ENCODE data around the gene HTR6. TPM values are rescaled to one million over a fixed set of nuclear protein-coding genes. Genes with fewer than 3 reads are reported as not detected.
"Not testable (repeated sequence)": the region's sequence is repeated elsewhere in the genome, so short reads cannot be mapped to it uniquely, and the experiment has no call there.

The HTR6 gene
- total RNA-seq, 1 experiment from 2014 or later = not detected

DNA sequence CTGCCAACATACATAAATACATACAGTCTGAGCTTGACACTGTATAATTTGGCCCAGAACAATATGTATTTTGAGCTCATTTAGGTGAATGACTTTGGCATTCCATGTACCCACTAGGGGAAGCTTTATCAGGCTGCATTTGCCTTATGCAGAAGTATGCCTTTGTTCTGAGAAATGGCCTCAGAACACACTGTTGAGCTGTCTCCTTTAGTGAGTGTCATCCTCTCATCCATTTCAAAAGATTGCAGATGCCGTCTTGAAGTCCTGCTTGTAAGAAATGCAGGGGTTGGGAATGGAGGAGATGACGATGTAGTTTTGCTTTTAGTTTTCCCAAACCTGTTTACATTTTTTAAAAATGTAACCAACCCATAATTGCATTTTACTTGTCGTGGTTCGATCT lies 35.3 kb upstream of the HTR6 start:
- no TSS peak for BruUV-seq (replicated peaks)
- Mint-ChIP-seq H3K27me3 (ENCODE audit: unreplicated experiment) (no peaks in the 10 kb centered on the region), H3K4me1 (ENCODE audit: low read depth, unreplicated experiment) (no peaks in the 10 kb centered on the region), H3K4me3 (ENCODE audit: low read depth, unreplicated experiment) (no peak overlapping the region), H3K36me3 (ENCODE audit: insufficient read depth, unreplicated experiment) (peaks cover 5% of the 10 kb centered on the region), H3K27ac (ENCODE audit: unreplicated experiment) (no peak overlapping the region), H3K9me3 (ENCODE audit: low read depth, unreplicated experiment) (no peaks in the 10 kb centered on the region)
- no peak for DNase-seq
- CTCF ChIA-PET = interaction anchor here (0.6 kb wide), 1 partner anchor 34 kb away, joined by 3 read pairs; no protein-coding TSS in a partner anchor
- TF ChIP-seq, protein P1, sequence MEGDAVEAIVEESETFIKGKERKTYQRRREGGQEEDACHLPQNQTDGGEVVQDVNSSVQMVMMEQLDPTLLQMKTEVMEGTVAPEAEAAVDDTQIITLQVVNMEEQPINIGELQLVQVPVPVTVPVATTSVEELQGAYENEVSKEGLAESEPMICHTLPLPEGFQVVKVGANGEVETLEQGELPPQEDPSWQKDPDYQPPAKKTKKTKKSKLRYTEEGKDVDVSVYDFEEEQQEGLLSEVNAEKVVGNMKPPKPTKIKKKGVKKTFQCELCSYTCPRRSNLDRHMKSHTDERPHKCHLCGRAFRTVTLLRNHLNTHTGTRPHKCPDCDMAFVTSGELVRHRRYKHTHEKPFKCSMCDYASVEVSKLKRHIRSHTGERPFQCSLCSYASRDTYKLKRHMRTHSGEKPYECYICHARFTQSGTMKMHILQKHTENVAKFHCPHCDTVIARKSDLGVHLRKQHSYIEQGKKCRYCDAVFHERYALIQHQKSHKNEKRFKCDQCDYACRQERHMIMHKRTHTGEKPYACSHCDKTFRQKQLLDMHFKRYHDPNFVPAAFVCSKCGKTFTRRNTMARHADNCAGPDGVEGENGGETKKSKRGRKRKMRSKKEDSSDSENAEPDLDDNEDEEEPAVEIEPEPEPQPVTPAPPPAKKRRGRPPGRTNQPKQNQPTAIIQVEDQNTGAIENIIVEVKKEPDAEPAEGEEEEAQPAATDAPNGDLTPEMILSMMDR (IDR thresholded peaks at IDR 0.05; ENCODE audit: unreplicated experiment) = no peak
- intact Hi-C loops (cut with micrococcal nuclease; ENCODE audit: unreplicated experiment) = no loop called here

GRCh38 chr1:19630192-19630591 lies 34.5 kb upstream of the HTR6 start:
- H3K27me3 Mint-ChIP-seq (ENCODE audit: unreplicated experiment); H3K36me3 Mint-ChIP-seq (ENCODE audit: insufficient read depth, unreplicated experiment); H3K27ac Mint-ChIP-seq (ENCODE audit: unreplicated experiment); H3K4me3 Mint-ChIP-seq (ENCODE audit: low read depth, unreplicated experiment); intact Hi-C loops (cut with micrococcal nuclease; ENCODE audit: unreplicated experiment); H3K4me1 Mint-ChIP-seq (ENCODE audit: low read depth, unreplicated experiment); H3K9me3 Mint-ChIP-seq (ENCODE audit: low read depth, unreplicated experiment); DNase-seq; BruUV-seq (replicated peaks): not testable (repeated sequence)
- CTCF ChIA-PET = interaction anchor here (1.0 kb wide), 1 partner anchor 15 kb away, joined by 4 read pairs; no protein-coding TSS in a partner anchor

DNA sequence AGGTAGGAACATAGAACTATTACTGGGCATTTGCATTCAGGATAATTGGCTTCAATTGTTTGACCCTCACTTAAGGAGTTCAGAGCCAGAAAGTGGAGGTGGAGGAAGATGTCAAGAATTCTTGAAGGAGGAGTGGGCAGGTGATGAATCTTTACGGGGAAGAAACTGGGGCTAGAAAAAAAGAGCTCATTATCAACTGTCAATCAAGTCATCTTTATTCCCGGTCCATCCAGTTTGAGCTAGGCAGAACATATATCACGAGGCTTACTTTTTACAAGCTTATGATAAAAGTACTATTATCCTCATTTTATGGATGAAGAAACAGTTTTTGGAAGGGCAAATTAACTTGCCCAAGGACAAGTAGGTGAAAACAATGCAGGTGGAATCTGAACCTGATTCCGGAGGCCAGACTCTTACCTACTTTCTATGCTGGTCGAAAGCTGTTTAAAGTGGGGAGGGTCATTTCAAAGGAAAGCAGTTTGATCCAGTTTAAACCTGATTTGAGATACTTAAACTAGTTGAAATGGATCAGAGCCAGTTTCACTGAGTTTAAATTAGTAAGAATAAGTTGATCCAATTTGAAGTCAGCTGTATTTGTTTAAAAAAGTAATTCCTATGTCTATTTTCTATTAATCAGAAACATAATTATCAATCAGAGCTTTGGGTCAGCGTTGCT lies 33.8 kb upstream of the HTR6 start:
- BruUV-seq (replicated peaks) = no TSS peak
- H3K27ac Mint-ChIP-seq (ENCODE audit: unreplicated experiment) = no peak overlapping the region
- H3K27me3 Mint-ChIP-seq (ENCODE audit: unreplicated experiment) = no peaks in the 10 kb centered on the region
- H3K4me3 Mint-ChIP-seq (ENCODE audit: low read depth, unreplicated experiment) = no peak overlapping the region
- no peaks in the 10 kb centered on the region for H3K4me1 Mint-ChIP-seq (ENCODE audit: low read depth, unreplicated experiment)
- no peak for DNase-seq
- TF ChIP-seq, protein P1 (IDR thresholded peaks at IDR 0.05; ENCODE audit: unreplicated experiment) = no peak
- intact Hi-C loops (cut with micrococcal nuclease; ENCODE audit: unreplicated experiment) = no loop called here
- CTCF ChIA-PET = interaction anchor here (1.0 kb wide), 1 partner anchor 15 kb away, joined by 4 read pairs; no protein-coding TSS in a partner anchor
- H3K9me3 Mint-ChIP-seq (ENCODE audit: low read depth, unreplicated experiment) = no peaks in the 10 kb centered on the region
- peaks cover 4% of the 10 kb centered on the region for H3K36me3 Mint-ChIP-seq (ENCODE audit: insufficient read depth, unreplicated experiment)

DNA sequence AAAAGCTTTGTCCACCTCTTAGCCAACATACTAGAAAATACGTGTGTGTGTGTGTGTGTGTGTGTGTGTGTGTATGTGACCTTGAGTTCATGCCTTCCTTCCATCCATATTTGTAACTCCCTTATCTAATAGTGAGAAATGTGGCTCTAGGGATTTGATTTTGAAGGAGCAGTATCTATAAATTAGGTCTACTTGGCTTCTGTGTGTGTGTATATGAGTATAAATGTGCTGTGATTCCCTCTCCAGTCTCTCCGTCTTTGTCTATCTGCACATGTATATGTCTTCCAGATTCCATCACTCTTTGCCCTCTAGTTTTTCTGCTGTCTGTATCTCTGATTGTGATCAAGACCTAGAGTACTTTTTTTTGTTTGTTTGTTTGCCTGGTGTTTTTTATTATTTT lies 32.5 kb upstream of the HTR6 start:
- no peaks in the 10 kb centered on the region for H3K4me1 Mint-ChIP-seq (ENCODE audit: low read depth, unreplicated experiment)
- no peak overlapping the region for H3K27ac Mint-ChIP-seq (ENCODE audit: unreplicated experiment)
- no peaks in the 10 kb centered on the region for H3K9me3 Mint-ChIP-seq (ENCODE audit: low read depth, unreplicated experiment)
- CTCF ChIA-PET = no interaction called here
- no peaks in the 10 kb centered on the region for H3K27me3 Mint-ChIP-seq (ENCODE audit: unreplicated experiment)
- no peak overlapping the region for H3K4me3 Mint-ChIP-seq (ENCODE audit: low read depth, unreplicated experiment)
- H3K36me3 Mint-ChIP-seq (ENCODE audit: insufficient read depth, unreplicated experiment) = no peaks in the 10 kb centered on the region
- TF ChIP-seq, protein P1 (IDR thresholded peaks at IDR 0.05; ENCODE audit: unreplicated experiment) = no peak
- intact Hi-C loops (cut with micrococcal nuclease; ENCODE audit: unreplicated experiment) = no loop called here
- BruUV-seq (replicated peaks) = no TSS peak
- no peak for DNase-seq

- no peaks in the 10 kb centered on the region for H3K9me3 Mint-ChIP-seq (ENCODE audit: low read depth, unreplicated experiment)
- TF ChIP-seq, protein P1 (IDR thresholded peaks at IDR 0.05; ENCODE audit: unreplicated experiment) = no peak
- BruUV-seq (replicated peaks) = no TSS peak
- no peak overlapping the region for H3K4me3 Mint-ChIP-seq (ENCODE audit: low read depth, unreplicated experiment)
- intact Hi-C loops (cut with micrococcal nuclease; ENCODE audit: unreplicated experiment) = no loop called here
- no peaks in the 10 kb centered on the region for H3K27me3 Mint-ChIP-seq (ENCODE audit: unreplicated experiment)
- H3K27ac Mint-ChIP-seq (ENCODE audit: unreplicated experiment) = no peak overlapping the region
- no peaks in the 10 kb centered on the region for H3K36me3 Mint-ChIP-seq (ENCODE audit: insufficient read depth, unreplicated experiment)
- no peak for DNase-seq
- H3K4me1 Mint-ChIP-seq (ENCODE audit: low read depth, unreplicated experiment) = no peaks in the 10 kb centered on the region
- CTCF ChIA-PET = no interaction called here
Measured at GRCh38 chr1:19633106-19633505, 31.6 kb upstream of the HTR6 start.

DNA sequence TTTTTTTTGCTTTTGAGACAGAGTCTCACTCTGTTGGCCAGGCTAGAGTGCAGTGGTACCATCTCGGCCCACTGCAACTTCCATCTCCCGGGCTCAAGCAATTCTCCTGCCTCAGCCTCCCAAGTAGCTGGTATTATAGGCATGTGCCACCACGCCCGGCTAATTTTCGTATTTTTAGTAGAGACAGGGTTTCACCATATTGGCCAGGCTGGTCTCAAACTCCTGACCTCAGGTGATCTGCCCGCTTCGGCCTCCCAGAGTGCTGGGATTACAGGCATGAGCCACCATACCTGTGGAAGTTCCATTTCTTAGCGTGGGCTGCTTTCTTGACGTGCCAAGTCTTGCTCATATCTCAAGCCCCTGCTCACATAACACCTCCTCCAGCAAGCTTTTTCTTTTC lies 29.6 kb upstream of the HTR6 start:
- H3K4me3 Mint-ChIP-seq (ENCODE audit: low read depth, unreplicated experiment); CTCF ChIA-PET; H3K27me3 Mint-ChIP-seq (ENCODE audit: unreplicated experiment); H3K36me3 Mint-ChIP-seq (ENCODE audit: insufficient read depth, unreplicated experiment); BruUV-seq (replicated peaks); DNase-seq; H3K27ac Mint-ChIP-seq (ENCODE audit: unreplicated experiment); H3K4me1 Mint-ChIP-seq (ENCODE audit: low read depth, unreplicated experiment); H3K9me3 Mint-ChIP-seq (ENCODE audit: low read depth, unreplicated experiment); intact Hi-C loops (cut with micrococcal nuclease; ENCODE audit: unreplicated experiment): not testable (repeated sequence)
